Activated B cell treated with CpG ODN at 0.5 μM for 24 hours (primary cell): Measurements from ENCODE around the gene CAMK4. TPM values are rescaled to one million over a fixed set of nuclear protein-coding genes. Genes with fewer than 3 reads are reported as not detected.

ENCODE experiments used
- ATAC-seq: fragments of 200-7000 bp; cut with Tn5 transposase; one replicate; pipeline ENCODE4 v1.10.0; 2021; ENCODE audit warnings: low read depth, mild to moderate bottlenecking, moderate library complexity
- CTCF ChIA-PET: fragments of 350-600 bp; sonication (Branson Sonifier 250); formaldehyde crosslinking; loops from one replicate; lab custom pipeline; 2021; ENCODE audit warnings: antibody characterized with exemption; lab: Charles Lee
- POLR2A ChIA-PET: fragments of 350-600 bp; sonication (Branson Sonifier 250); formaldehyde crosslinking; loops from one replicate; lab custom pipeline; 2021; ENCODE audit warnings: antibody characterized with exemption; lab: Charles Lee
- DNase-seq: peaks from one replicate; pipeline ENCODE4 v3.0.0; 2022
- H3K27ac Mint-ChIP-seq: one replicate; pipeline ENCODE4 v1.8.0; 2020; ENCODE audit warnings: mixed read lengths
- H3K27me3 Mint-ChIP-seq: one replicate; pipeline ENCODE4 v1.8.0; 2021; ENCODE audit warnings: mixed read lengths
- H3K36me3 Mint-ChIP-seq: one replicate; pipeline ENCODE4 v1.8.0; 2021; ENCODE audit warnings: low read depth, mixed read lengths
- H3K4me1 Mint-ChIP-seq: one replicate; pipeline ENCODE4 v1.8.0; 2021; ENCODE audit warnings: mixed read lengths
- H3K4me3 Mint-ChIP-seq: one replicate; pipeline ENCODE4 v1.8.0; 2020; ENCODE audit warnings: mild to moderate bottlenecking, mixed read lengths
- H3K9me3 Mint-ChIP-seq: one replicate; pipeline ENCODE4 v1.8.0; 2020; ENCODE audit warnings: mixed read lengths
- CTCF ChIP-seq: fragments of 200-600 bp; IDR thresholded peaks from one replicate; pipeline ENCODE4 v1.8.0; 2022; ENCODE audit warnings: antibody characterized with exemption, mild to moderate bottlenecking
- intact Hi-C: fragments of 100-400 bp; cut with micrococcal nuclease; formaldehyde crosslinking; loops from one replicate; pipeline ENCODE4 v1.15.1; 2024
- total RNA-seq: library from RNA; stranded (reverse); gene quantifications from 2 replicates; pipeline ENCODE4 v1.2.3, GENCODE V29; 2022

The CAMK4 gene
- total RNA-seq, 1 donor from 2014 or later, result 6.3 TPM

- DNase-seq (no peak), ATAC-seq (no peak)
- no peaks in the 10 kb centered on the region for H3K36me3 Mint-ChIP-seq
- no peaks in the 10 kb centered on the region for H3K27me3 Mint-ChIP-seq
- TF ChIP-seq CTCF, result no peak
- no peak overlapping the region for H3K4me3 Mint-ChIP-seq
- ChIA-PET POLR2A (no interaction called here), CTCF (no interaction called here)
- no peaks in the 10 kb centered on the region for H3K4me1 Mint-ChIP-seq
- H3K27ac Mint-ChIP-seq, result no peak overlapping the region
- intact Hi-C loops, result no loop called here
- no peaks in the 10 kb centered on the region for H3K9me3 Mint-ChIP-seq
Measured at GRCh38 chr5:111453295-111453694, 229.1 kb downstream of the CAMK4 start.

GRCh38 chr5:111453747-111454146 is 229.6 kb downstream of the CAMK4 start:
- CTCF ChIA-PET, result no interaction called here
- Mint-ChIP-seq H3K4me1 (no peaks in the 10 kb centered on the region), H3K9me3 (no peaks in the 10 kb centered on the region), H3K36me3 (no peaks in the 10 kb centered on the region), H3K4me3 (no peak overlapping the region), H3K27me3 (no peaks in the 10 kb centered on the region), H3K27ac (no peak overlapping the region)
- no peak for DNase-seq
- no peak for ATAC-seq
- intact Hi-C loops, result no loop called here
- no peak for TF ChIP-seq CTCF
- POLR2A ChIA-PET, result no interaction called here

GRCh38 chr5:111454198-111454622 is 230.0 kb downstream of the CAMK4 start:
- Mint-ChIP-seq H3K4me1 (no peaks in the 10 kb centered on the region), H3K9me3 (no peaks in the 10 kb centered on the region), H3K27ac (no peak overlapping the region), H3K4me3 (no peak overlapping the region), H3K27me3 (no peaks in the 10 kb centered on the region), H3K36me3 (no peaks in the 10 kb centered on the region)
- ATAC-seq, result no peak
- CTCF ChIA-PET, result no interaction called here
- intact Hi-C loops, result no loop called here
- no peak for DNase-seq
- TF ChIP-seq CTCF, result no peak
- POLR2A ChIA-PET, result no interaction called here

- Mint-ChIP-seq H3K4me1 (no peaks in the 10 kb centered on the region), H3K36me3 (no peaks in the 10 kb centered on the region), H3K9me3 (no peaks in the 10 kb centered on the region), H3K4me3 (no peak overlapping the region), H3K27me3 (no peaks in the 10 kb centered on the region), H3K27ac (no peak overlapping the region)
- TF ChIP-seq CTCF, result no peak
- ATAC-seq, result no peak
- no peak for DNase-seq
- ChIA-PET CTCF (no interaction called here), POLR2A (no interaction called here)
- intact Hi-C loops, result no loop called here
Measured at GRCh38 chr5:111454776-111455175, 230.6 kb downstream of the CAMK4 start.

GRCh38 chr5:111461255-111461671 is 237.1 kb downstream of the CAMK4 start:
- no peaks in the 10 kb centered on the region for H3K9me3 Mint-ChIP-seq
- H3K4me1 Mint-ChIP-seq, result no peaks in the 10 kb centered on the region
- no peaks in the 10 kb centered on the region for H3K27me3 Mint-ChIP-seq
- ChIA-PET CTCF (no interaction called here), POLR2A (no interaction called here)
- intact Hi-C loops, result no loop called here
- ATAC-seq, result no peak
- TF ChIP-seq CTCF, result no peak
- H3K27ac Mint-ChIP-seq, result no peak overlapping the region
- no peak overlapping the region for H3K4me3 Mint-ChIP-seq
- no peak for DNase-seq
- H3K36me3 Mint-ChIP-seq, result no peaks in the 10 kb centered on the region
